Measurements from ENCODE around the gene CISH. TPM values are rescaled to one million over a fixed set of nuclear protein-coding genes. Genes with fewer than 3 reads are reported as not detected.

The CISH gene
- total RNA-seq, 2 donors from 2014 or later, result 28.3 to 63.4 TPM

DNA sequence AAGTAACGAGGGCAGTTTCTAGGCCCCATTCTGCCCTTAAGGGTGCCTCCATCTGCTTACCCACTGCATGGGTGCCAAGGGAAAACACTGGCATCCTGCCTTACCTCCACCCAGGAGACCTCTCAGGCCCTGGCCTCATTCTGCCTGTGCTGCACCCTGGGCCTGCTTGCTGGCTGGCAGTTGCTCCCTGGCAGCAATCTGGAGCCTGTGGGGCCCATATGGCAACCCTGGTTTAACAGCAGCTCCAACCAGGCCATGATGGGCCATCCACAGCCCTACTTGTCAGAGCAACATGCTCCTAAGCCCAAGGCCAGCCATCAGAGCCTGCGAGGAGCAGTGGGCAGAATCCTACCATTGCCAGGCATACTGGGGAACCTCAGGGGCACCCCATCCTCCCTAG lies 47.7 kb downstream of the CISH start:
- no peak overlapping the region for H3K27ac Mint-ChIP-seq
- H3K27me3 Mint-ChIP-seq, result no peaks in the 10 kb centered on the region
- DNase-seq (no peak), ATAC-seq (no peak)
- H3K36me3 Mint-ChIP-seq (ENCODE audit: low read depth), result no peaks in the 10 kb centered on the region
- no peaks in the 10 kb centered on the region for H3K9me3 ChIP-seq (ENCODE audit: control insufficient read depth, low read length, poor library complexity, severe bottlenecking)
- peaks cover 21% of the 10 kb centered on the region for H3K4me1 Mint-ChIP-seq
- no peak overlapping the region for H3K4me3 Mint-ChIP-seq

DNA sequence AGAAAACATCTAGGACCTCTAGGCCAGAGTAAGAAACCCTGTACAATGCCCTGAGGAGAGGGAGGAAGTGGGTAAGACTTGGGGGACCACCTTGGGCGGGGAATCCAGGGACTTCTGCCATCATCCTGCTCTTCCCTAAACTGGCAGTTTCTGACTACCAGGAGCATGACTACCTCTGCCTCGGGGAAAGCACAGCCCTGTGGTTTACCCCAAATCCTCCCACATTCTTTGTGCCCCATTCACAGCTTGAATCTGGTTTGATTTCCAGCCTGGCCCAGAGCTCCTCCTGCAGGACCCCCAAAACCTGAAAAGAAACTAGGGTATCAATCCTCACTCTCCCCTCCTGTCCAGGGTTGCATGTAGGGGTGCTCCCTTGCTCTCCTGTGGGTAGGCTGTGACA lies 48.7 kb downstream of the CISH start:
- ATAC-seq (no peak), DNase-seq (no peak)
- no peak overlapping the region for H3K4me3 Mint-ChIP-seq
- H3K27ac Mint-ChIP-seq, result no peak overlapping the region
- H3K9me3 ChIP-seq (ENCODE audit: control insufficient read depth, low read length, poor library complexity, severe bottlenecking), result no peaks in the 10 kb centered on the region
- H3K27me3 Mint-ChIP-seq, result no peaks in the 10 kb centered on the region
- peaks cover 18% of the 10 kb centered on the region for H3K4me1 Mint-ChIP-seq
- no peaks in the 10 kb centered on the region for H3K36me3 Mint-ChIP-seq (ENCODE audit: low read depth)

DNA sequence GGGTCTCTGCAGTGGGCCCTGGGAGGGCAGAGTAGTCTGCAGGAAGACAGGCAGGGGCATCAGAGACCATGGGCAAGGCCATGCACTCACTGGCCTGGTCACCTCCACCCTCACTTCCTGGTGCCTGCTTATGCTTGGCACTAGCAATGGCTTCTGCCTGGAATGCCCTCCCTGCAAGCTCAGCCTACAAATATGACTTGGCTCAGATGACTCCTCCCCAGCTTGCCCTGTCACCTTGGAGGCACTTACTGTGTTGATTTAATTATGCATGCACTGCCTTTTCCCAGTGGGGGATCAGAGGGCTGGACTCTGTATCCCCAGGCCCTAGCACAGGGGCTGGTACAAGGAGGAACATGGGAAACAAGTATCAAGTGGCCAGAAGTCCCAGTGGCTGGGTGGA lies 51.9 kb downstream of the CISH start:
- H3K27ac Mint-ChIP-seq, result no peak overlapping the region
- H3K4me1 Mint-ChIP-seq, result peaks cover 9% of the 10 kb centered on the region
- H3K4me3 Mint-ChIP-seq, result no peak overlapping the region
- H3K9me3 ChIP-seq (ENCODE audit: control insufficient read depth, low read length, poor library complexity, severe bottlenecking), result no peaks in the 10 kb centered on the region
- H3K36me3 Mint-ChIP-seq (ENCODE audit: low read depth), result no peaks in the 10 kb centered on the region
- no peaks in the 10 kb centered on the region for H3K27me3 Mint-ChIP-seq
- DNase-seq (no peak), ATAC-seq (no peak)

DNA sequence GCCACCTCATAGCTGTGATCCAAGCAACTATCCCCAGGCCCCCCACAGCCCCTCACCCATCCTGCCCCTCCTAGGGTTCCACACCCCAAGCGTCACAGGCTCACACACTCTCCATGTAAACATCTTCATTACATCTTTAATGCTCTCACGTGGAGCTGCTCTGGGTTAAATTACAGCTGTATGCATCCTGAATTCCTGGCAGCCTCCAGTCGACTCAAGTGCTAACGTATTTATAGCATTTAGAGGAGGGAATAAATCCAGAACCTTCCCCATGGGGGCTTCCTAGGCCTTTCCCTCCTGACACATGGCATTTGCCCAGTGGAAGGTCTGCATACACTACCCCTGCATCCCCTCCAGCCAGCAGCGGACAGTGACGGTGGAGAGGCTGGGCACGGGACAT lies 53.7 kb downstream of the CISH start:
- ATAC-seq, result no peak
- no peaks in the 10 kb centered on the region for H3K36me3 Mint-ChIP-seq (ENCODE audit: low read depth)
- no peaks in the 10 kb centered on the region for H3K9me3 ChIP-seq (ENCODE audit: control insufficient read depth, low read length, poor library complexity, severe bottlenecking)

DNA sequence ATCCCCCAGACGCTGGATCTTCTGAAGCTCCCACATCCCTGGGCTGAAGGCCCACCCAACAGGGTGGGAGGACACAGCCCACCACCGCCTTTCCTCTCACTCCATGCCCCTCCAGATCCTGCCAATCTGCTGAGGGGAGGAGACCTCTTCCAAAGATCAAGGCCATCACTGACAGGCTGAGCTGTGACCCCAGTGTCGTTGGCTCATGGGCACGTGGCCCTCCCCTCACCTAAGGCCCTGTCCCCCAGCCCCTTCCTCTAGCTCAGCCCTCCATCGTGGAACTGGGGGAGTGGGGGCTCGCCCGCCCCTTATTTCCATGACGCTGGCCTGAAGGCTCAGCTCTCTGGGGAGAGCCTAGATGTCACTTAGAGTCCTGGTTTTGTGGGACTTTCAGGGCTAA lies 54.5 kb downstream of the CISH start:
- H3K4me1 Mint-ChIP-seq, result peaks cover 2% of the 10 kb centered on the region
- no peaks in the 10 kb centered on the region for H3K27me3 Mint-ChIP-seq
- no peak overlapping the region for H3K4me3 Mint-ChIP-seq
- ATAC-seq, result no peak
- no peak for DNase-seq
- no peaks in the 10 kb centered on the region for H3K9me3 ChIP-seq (ENCODE audit: control insufficient read depth, low read length, poor library complexity, severe bottlenecking)
- no peaks in the 10 kb centered on the region for H3K36me3 Mint-ChIP-seq (ENCODE audit: low read depth)
- no peak overlapping the region for H3K27ac Mint-ChIP-seq

More for the DNA sequence above, 53.7 kb downstream of the CISH start:
- H3K27ac Mint-ChIP-seq, result no peak overlapping the region
- H3K27me3 Mint-ChIP-seq, result no peaks in the 10 kb centered on the region
- no peak overlapping the region for H3K4me3 Mint-ChIP-seq
- peaks cover 3% of the 10 kb centered on the region for H3K4me1 Mint-ChIP-seq
- DNase-seq, result no peak

Other genes starting within 250 kb of the CISH start
- 1 to 10 TPM; 2.2 to 3.5 TPM for gene CACNA2D2, start 108.1 kb downstream of the CISH start, total RNA-seq
- gene C3orf18, start 44.0 kb downstream of the CISH start, total RNA-seq, result 10 to 100 TPM; 15.0 to 17.1 TPM
- gene HEMK1, start 42.3 kb downstream of the CISH start, total RNA-seq, result 10 to 100 TPM; 22.7 to 25.1 TPM
- gene MAPKAPK3, start 5.4 kb upstream of the CISH start, total RNA-seq, result 10 to 100 TPM; 44.7 to 49.2 TPM
- gene DOCK3, start 63.2 kb upstream of the CISH start, total RNA-seq, result 1 to 10 TPM; 1.9 to 3.2 TPM